ENCODE results near the gene MED28.
"Not testable (repeated sequence)": the region's sequence is repeated elsewhere in the genome, so short reads cannot be mapped to it uniquely, and the experiment has no call there.

The MED28 gene

DNA sequence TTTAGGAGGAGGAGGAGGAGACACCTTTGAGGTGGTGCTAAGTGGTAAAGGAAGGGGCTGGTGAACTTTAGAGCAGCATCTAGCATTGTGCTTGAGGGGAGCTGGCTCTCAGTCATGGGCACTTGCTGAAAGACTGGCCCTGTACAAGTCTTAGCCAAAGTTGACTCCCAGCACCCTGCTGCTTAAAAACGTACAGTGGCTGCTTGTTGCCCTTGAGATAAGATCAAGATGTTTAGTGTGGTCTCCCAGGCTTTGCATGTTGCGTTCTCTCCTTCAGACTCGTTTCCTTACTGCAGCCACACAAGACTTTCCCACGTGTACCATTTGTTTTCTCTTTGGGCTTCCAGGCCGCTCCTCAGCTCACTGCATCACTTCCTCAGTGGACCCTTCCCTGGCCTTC is 1.8 kb downstream of the MED28 start:
- no peak for DNase-seq (ENCODE audit: low read depth, low spot score)

DNA sequence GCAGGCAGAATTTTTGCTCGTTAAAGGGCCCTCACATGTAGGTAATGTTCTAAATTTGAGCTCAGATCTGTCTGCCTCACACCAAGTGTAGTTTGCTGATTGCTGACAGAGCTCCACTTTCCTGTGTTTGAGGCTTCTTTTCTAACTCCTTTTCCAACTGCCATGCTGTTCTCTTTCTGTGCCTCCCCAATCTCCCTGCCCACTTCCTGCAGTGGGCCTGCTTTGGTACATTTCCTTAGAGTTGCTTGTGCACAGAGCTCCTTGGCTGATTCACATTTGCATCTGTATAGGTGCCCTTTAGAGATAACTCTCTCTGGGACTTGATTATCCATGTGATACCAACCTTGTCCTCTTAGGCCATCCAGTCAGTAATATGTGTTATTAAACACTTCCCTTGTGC is 4.5 kb downstream of the MED28 start:
- no peak for DNase-seq (ENCODE audit: low read depth, low spot score)

- DNase-seq (ENCODE audit: low read depth, low spot score): no peak
Observed at GRCh38 chr4:17619416-17620105, 5.1 kb downstream of the MED28 start.

DNA sequence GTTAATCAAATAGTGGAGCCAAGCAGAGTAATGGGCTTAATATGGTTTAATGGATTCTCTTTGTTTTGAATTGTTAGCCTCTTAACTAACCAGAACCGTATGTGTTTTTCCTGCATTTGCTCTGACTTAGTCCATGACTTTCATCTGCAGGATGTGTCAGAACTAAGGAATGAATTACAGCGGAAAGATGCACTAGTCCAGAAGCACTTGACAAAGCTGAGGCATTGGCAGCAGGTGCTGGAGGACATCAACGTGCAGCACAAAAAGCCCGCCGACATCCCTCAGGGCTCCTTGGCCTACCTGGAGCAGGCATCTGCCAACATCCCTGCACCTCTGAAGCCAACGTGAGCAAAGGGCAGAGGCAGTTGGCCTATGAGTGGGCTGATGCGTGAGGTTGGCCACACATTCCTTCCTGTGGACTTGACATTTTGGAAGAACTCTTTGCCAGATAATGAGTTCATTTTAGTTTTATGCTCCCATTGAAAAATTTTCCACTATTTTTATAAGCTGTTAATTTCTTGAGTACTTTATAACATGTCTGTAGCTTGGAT is 9.1 kb downstream of the MED28 start:
- DNase-seq (ENCODE audit: low read depth, low spot score): no peak

DNA sequence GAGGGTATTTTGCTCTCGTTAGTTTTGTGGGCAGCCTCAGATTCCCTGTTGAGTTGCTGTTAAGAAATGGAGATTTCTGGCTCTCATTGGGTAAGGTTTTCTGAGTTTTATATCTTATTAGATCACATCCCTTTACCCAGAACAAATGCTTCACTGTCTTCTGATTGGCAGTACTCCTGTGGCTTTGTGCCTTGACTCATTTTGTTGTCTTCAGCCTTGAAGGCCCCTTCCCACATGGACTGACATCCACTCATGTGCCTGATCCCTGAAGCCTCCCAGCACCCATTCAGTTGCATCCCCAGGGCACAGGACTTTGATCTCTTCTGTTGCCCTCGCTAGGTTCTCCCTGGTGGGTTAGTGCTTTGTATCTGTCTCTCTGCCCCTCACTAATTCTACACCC is 10.4 kb downstream of the MED28 start:
- DNase-seq (ENCODE audit: low read depth, low spot score): no peak

GRCh38 chr4:17630228-17630627 is 15.8 kb downstream of the MED28 start:
- DNase-seq (ENCODE audit: low read depth, low spot score): no peak

GRCh38 chr4:17633600-17633999 is 19.2 kb downstream of the MED28 start:
- DNase-seq (ENCODE audit: low read depth, low spot score): no peak

DNA sequence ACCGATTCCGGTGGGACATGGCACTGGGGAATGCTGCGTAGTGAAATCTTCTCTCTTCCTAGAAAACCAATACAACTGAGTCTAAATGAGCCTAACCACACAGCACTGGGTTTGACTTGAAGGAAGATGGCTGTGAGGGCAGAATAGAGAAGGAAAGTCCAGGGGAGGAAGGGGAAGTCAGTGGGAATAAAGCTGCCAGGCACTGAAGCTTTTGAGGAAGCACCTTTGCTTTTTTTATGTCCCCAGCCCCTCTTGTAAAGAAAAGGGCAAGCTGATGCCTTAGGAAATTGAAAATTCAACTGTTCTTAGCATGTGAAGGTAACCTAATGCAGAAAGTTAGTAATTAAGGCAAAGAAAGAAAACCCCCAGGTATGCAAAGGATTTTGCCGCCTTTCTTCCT is 20.6 kb downstream of the MED28 start:
- DNase-seq (ENCODE audit: low read depth, low spot score): no peak

GRCh38 chr4:17636341-17636695 is 21.9 kb downstream of the MED28 start:
- DNase-seq (ENCODE audit: low read depth, low spot score): no peak

- no peak for DNase-seq (ENCODE audit: low read depth, low spot score)
Observed at GRCh38 chr4:17636696-17637622, 22.5 kb downstream of the MED28 start.

GRCh38 chr4:17639136-17639535 is 24.7 kb downstream of the MED28 start:
- no peak for DNase-seq (ENCODE audit: low read depth, low spot score)

DNA sequence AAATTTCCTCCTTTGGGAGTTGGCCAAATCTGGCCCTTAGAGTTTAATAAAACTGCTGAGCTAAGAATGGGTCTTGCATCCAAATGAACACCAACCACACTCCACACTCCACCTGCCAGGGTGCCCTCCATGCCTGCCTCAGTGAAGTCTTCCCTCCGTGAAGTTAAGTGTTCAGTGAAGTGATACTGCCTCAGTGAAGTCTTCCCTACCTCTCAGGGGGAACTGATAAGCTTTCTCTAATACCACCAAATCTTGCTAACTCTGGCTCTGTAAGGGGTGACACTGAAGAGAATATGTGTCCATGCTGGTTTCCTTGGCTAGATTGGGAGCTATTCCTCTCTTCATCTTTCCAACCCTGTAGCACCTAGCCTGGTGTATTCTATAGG is 27.9 kb downstream of the MED28 start:
- no peak for DNase-seq (ENCODE audit: low read depth, low spot score)

GRCh38 chr4:17646693-17647092 is 32.3 kb downstream of the MED28 start:
- no peak for DNase-seq (ENCODE audit: low read depth, low spot score)

- no peak for DNase-seq (ENCODE audit: low read depth, low spot score)
Observed at GRCh38 chr4:17647176-17647806, 32.9 kb downstream of the MED28 start.

- no peak for DNase-seq (ENCODE audit: low read depth, low spot score)
Observed at GRCh38 chr4:17647927-17648326, 33.5 kb downstream of the MED28 start.

DNA sequence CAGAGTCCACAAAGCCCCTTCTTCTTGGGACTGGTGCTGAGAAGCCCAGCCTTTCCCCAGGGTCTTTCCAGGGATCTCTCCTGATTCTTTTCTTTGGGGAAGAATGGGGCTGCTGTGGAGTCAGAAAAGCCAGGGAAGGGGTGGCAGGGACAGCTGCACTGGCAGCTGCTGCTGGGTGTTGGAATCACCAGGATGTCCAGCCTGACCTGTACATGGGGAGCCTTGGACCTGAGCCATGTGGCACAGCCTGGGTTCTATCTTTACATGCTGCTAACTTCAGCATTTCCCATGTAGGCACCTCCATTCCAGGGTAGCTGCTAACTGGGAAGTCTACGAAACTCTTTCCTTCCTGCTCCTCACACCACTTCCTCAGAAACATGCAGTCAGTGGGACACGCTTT is 36.0 kb downstream of the MED28 start:
- no peak for DNase-seq (ENCODE audit: low read depth, low spot score)

- no peak for DNase-seq (ENCODE audit: low read depth, low spot score)
Observed at GRCh38 chr4:17654701-17655100, 40.3 kb downstream of the MED28 start.

DNA sequence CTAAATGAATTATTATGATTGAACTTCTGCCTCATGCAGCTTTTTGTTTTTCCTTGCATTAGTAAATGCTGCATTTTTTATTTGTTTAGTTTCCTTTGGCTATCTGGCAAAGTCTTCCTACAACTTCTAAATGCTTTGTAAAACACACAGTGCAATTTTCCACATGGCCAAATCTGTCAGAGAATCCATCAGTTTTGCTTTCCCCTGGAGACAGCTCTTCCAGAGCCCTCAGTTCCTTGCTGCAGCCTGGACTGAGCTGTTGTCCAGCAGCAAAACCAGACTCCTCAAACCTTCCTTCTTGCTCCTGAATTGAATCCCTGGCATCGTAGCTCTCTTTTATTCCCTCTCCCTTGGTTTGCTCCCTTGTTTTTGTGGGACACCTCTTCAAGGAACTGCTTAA is 42.6 kb downstream of the MED28 start:
- no peak for DNase-seq (ENCODE audit: low read depth, low spot score)

GRCh38 chr4:17657849-17658248 is 43.4 kb downstream of the MED28 start:
- DNase-seq (ENCODE audit: low read depth, low spot score): no peak

- DNase-seq (ENCODE audit: low read depth, low spot score): not testable (repeated sequence)
Observed at GRCh38 chr4:17659196-17659595, 44.8 kb downstream of the MED28 start.

DNA sequence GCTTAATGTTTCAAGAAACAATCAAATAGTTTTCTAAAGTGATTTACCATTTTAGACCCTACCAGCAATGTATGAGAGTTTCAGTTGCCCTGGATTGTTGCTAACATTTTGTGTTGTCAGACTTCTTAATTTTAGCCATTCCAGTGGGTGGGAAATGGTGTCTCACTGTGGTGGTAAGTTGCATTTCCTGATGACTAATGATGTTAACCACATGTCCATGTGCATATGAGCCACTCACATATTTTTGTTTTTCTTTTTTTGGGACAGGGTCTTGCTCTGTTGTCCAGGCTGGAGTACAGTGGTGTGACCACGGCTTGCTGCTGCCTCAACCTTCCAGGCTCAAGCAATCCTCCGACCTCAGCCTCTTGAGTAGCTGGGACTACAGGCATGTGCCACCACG is 48.3 kb downstream of the MED28 start:
- no peak for DNase-seq (ENCODE audit: low read depth, low spot score)

DNA sequence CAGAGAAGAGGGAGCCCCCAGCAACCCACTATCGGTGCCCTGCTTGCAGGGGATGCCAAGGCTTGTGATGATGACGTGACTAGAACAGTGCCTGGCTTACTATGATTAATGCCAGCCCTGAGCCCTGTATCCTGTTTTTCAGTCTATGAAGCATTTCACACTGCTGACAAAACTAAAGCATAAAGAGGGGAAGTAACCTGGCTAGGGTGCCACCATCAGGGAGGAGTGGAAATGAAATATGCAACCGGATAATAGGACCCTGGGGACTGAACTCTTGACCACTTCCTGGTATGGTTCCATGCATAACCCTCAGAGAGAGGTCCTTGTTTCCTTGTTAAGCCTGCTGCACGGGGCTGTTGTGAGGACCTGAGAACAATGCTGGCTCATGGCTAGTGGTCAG is 50.3 kb downstream of the MED28 start:
- DNase-seq (ENCODE audit: low read depth, low spot score): no peak
